GM21515 (cell line): ENCODE data around the gene C10orf95.

Experiments used
- ATAC-seq: cut with Tn5 transposase; IDR thresholded peaks from one replicate; pipeline ENCODE4 v1.9.1; 2021; ENCODE audit not compliant: unreplicated experiment

C10orf95 gene

DNA sequence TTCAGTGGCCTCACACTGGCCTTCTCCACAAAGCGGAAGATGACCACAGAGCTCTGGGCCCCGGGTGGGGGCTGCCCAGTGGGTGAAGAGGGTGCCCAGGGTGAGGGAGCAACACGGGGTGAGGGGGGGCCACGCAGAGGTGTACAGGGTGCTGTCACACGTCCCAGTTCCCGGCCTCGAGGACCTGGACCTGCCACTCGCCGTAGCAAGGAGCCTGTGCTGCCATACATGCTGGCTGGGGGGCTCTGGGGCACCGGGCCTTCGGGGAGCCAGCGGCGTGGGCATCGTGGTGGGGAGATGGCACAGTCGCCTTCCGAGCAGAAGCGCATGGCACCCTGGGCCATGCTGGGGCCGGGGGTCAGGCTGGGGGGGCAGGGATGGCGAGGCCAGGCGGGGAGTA lies 34.6 kb downstream of the C10orf95 start:
- no peak for ATAC-seq

DNA sequence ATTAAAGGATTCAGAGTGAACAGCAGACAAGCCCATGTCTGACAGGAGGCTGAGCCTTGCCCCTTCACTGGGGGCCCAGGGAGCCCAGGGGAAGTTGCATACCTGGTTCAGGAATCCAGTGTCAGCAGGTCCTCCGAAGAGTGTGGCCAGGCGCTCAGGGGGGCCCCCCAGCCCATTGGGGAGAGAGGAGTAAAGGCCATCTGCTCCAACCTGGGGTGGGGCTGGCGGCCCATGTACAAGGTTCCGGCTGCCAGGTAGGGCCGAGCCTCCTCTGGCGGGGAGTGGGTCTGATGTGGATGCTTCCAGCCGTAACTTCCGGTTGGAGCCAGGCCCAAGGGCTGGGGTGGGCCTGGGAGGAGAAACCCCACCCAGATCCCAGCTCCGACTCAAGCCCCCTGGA lies 35.1 kb downstream of the C10orf95 start:
- no peak for ATAC-seq

DNA sequence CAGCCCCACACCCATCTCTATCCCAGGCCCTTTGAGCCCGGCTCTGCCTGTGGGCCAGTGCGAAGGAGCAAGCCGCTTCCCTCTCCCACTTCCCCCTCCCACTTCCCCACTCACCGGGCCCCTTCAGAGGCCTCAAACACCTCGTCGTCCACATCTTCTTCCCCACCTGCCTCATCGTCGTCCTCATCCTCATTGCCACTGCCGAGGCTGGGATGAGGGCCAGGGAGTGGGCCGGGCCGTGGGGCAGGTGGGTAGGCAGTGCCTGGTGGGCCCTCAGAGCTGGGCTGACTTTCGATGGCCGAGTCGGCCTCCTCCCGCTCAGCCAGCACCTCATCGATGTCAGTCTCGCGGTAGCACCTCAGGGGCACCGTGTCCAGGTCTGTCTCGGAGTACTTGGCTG lies 36.6 kb downstream of the C10orf95 start:
- no peak for ATAC-seq

DNA sequence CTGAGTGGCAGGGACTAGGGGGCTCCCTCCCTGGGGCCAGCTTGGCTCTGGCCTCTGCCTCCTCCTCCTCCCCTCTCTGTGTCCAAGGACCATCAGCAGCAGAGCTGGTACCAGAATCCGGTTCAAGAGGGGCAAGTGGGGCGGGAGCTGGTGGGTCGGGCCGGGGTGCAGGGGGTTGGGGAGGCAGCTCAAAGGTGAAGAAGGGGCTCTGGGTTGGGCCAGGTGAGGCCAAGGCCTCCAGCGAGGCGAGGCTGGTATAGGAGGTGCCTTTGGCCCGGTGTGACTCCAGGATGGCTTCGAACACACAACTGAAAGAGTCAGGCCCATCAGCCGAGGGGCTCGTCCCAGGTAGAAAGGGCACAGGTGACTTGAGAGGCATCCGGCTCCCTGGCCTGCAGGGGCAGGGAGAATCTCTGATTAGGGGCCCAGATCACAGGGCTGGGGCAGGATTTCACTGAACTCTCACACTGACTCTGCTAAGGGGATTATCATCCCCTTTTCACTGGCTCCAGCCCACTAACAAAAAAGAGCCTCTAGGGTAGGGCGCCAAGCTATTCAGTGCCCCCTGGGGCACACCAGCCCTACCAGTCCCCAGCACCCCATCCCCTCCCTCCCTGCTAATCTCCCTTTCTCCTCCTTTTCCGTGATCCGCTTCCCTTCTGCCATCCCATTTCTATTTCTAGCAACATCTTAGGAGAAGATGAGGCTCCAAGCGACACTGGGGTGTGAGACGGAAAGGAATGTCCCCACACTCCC lies 37.4 kb downstream of the C10orf95 start:
- no peak for ATAC-seq

DNA sequence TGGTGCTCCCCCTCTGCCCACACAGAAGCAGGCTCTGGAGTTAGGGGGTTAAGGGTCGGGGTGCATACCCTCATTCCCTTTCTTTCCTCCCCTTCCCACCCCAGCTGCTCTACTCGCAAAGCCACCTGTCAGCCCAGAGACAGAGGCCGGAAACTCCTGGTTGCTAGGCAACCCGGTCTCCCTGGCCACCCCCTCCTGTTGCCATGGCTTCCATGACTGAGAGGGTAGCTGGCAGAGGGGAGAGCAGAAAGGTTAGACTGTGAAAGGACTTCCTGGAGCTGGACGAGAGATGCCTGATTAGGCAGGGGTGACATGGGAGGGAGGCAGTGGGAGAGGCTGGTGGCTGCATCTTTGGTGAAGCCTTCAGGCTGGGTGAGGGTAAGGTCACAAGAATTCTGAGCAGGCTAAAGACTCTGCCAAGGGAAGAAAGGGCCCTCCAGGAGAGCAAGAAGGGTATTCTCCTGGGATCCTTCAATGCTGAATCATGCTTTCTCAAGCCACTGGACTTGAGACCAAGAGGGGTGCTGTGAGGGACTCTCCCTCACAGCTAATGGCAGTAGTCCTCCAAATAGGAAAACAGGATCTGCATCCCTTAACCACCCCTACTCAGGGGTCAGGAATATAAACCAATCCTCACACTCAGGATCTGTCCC lies 38.2 kb downstream of the C10orf95 start:
- ATAC-seq = no peak

DNA sequence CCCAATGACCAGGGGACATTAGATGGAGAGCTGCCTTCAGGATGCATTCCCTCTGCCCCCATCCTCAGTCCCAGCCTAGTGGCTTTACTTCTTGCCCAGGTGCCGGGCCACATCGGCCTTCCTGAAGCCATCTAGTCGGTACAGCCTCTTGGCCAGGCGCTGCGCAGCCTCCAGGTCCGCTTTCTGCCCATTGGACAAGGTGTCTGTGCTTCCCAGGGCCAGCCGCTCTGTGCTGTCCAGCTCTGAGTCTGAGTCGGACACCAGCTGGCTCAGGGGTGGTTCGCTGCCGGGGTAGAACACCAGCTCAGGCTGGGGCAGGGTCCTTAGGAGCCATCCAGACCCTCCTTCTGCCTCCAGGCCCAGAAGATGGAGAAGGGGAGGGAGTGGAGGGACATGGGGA lies 39.0 kb downstream of the C10orf95 start:
- ATAC-seq = no peak

DNA sequence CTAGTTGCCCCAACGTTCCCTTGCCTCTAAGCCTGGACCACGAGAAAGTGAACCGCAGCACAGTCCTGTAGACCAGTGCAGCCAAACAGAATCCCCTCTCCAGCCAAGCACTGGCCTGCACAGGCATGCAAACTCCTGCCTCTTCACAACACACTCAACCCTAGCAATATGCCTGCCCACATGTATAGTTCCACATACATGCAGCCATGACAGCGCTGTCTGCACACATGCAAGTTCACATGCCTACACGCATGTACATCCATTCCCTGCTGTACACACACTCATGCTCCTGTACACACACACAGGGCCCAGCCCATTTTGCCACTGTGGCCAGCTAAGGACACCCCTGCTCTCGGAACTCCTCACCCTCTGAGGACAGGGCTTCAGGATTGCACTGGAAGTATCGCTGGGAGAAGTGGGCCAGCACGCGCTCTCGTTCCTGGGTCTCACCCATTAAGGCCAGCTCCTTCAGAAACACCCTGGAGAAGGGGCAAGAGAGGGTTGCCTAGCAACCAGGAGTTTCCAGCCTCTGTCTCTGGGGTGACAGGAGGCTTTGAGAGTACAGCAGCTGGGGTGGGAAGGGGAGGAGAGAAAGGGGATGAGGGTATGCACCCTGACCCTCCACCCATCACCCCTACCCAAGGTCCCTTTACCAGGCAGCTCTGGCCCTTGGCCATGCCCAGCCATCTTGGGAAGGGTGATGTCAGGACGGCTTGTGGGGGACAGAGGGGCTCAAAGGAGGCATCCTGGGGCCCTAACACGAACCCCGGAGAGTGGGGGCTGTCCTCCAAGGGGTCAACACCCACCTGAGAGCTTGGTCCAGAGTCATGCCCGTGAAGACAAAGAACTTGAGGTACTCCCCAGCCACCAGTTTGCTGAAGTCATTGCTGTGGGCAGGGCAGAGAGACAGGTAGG lies 39.7 kb downstream of the C10orf95 start:
- ATAC-seq = no peak

DNA sequence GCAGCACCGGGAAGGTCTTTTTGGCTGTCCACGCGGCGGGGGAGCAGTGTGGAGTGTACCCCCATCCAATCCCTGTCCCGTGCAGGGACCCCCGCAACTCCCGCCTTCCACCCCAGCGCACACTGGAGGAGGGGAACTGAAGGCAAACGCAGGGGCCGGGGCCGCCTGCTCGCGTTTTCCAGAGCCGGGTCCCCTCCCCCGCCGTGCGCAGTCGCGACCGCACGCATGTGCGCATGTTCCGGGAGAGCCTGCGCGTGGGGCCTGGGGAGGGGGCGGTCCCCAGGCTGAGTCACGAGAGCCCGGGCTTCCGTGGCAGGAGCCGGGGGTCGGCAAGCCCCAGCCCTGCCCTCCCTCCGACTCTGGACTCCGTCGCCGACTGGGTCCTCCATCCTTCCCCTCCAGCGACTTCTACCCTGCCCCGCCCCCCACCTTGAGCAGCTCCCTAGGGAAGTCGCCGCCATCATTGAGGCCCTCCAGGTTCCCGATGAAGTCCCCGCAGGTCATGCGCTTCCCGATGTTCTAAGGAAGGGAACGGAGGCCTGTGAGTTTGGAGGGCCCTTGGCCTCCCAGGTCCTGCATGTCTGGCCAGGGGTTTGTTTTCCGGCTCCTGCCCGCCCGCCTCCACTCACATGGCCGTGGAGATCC lies 40.8 kb downstream of the C10orf95 start:
- ATAC-seq = no peak

DNA sequence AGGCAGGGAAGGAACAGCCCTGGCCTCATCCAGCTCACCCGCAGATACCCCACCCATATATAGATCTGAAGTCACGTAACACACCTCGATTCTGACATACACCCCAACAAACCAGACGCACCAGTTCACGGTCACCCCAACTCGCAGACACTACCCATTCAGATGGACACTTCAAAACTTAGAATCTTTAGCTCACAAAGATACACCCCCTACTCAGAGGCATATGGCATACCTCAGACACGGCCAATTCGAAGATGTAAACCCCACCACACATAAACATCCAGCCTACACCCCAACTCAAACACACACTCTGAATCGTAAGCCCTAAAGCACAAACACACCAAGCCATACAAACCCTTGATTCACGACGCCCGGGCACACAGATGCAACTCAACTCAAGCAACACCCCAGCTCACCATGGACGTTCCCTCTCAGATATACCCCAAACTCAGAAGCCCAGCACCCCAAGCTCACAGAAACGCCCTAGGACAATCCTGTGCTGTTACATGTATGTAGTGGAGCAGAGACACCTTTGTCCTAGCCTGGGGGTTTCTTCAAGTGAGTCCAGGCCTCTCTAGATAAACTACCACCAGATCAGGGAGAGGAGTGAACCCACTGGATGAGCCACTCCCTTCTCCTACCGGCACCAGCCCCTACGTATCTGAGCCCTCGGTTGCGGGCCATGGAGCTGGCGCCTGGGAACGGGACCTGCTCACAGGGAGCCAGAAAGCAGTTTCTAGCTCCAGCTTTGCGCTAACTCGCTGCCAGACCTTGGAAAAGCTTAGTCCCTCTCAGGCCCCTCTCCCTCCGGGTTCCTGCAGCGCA lies 41.5 kb downstream of the C10orf95 start:
- ATAC-seq = no peak

DNA sequence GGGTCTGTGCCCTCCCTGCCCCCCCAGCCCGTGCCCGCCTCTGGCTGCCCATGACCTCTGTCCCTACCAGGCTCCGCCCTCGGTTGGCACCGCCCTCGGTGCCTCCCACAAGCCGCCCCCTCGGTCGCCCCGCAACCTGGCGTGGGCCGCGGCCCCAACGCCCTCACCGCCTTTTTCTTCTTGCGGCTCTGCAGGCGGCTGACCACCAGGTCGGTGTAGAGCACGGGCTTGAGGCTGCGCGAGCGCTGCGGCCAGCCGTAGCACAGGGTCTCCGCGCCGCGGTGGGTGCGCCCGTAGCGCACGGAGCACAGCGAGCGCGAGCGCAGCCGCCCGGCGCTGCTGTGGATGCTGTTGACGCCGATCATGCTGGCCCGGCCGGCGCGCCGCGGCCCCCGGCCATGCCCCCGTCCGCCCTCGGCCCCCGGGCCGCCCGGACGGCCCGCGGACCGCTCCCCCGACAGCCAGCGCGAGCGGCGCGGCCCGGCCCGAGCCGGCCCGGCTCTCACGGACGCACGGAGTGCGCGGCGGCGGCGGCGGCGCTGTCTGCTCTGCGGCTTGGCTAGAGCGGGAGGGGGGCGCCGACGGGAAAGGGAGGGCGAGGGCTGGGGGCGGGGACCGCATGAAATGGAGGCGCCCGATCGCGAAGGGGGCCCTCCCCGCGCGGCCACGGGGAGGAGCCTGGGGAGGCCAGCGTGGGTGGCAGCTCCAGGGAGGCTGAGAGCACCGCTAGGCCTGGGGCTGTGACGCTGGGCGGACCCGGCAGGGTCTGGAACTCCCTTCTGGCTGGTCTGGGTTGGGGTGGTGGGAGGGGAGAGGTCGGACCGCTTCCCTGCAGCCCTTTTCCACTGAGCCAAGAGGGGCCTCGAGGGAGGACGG lies 42.4 kb downstream of the C10orf95 start:
- no peak for ATAC-seq

DNA sequence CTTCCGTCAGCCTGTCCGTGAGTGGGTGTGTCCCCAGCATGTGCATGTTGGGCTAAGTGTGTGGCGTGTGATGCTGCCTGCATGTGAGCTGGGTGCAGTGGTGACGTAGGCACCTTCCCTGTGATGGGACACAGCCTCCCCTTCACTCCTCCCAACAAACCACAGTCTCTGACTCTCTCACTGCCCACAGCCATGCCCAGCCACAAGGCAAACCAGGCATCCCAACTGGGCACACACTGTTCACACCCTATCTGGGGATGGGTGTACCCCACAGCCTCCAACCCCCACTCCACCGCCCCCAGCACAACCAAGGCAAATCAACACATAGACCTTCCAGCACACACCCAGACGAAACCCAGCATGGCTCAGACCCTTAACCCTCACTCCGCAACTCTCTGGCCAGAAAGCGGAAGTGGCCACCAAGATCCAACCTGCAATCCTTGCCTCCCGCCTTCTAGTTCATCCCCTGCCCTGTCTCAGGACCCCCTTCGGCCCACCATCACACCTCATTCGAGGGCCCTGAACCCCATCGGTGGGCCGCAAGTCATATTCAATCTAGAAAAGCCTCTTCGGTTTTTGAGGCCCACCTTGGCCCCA lies 43.1 kb downstream of the C10orf95 start:
- ATAC-seq = no peak

DNA sequence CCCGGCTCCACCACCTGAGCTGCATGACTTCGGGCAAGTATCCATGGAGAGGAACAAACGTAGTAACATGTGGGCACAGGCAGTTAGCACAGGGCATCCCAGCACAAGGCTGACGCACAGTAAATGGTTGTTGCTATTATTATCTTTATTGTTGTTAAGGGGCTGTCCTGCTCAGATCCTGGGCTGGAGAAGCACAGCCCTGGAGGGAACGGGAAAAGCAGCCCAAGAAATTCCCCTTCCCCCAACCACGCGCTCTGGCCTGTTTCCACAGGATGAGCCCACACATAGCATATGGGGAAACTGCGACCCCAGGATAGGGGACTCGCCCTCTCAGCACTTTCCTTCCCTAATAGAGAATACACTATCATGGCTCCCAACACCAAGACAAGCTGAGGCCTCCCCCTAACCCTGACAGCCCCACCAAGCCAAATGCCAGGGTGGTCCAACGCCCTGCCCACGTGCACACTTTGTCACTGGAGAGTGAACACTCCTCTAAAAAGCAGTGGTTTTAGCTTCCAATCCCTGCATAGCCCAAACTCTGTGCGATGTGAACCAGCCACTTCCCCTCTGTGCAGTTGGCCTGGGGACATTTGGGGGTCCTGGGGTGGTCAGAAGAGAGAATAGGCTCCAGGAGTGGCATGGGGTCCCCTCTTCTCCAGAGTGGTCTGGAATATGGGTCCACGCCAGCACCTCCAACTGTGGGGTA lies 43.8 kb downstream of the C10orf95 start:
- no peak for ATAC-seq

DNA sequence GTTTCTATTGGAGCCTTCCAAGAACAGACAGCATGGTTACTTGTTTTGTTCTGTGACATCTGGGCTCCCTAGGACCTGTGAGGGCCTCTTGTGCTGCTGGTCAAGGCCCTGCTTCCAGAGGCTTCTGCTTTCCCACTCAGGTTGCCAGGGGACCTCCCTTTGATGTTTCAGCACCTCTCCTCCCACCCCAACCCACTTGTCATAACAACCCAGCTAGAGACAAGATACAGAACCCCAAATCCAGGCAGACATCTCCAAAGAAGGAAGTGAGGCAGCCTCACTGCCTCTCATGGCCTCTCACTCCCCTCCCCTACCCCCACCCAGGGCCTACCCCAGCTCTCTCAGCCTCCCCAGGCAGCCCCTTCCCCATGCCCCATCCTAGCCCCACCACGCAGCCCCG lies 44.5 kb downstream of the C10orf95 start:
- ATAC-seq = no peak

DNA sequence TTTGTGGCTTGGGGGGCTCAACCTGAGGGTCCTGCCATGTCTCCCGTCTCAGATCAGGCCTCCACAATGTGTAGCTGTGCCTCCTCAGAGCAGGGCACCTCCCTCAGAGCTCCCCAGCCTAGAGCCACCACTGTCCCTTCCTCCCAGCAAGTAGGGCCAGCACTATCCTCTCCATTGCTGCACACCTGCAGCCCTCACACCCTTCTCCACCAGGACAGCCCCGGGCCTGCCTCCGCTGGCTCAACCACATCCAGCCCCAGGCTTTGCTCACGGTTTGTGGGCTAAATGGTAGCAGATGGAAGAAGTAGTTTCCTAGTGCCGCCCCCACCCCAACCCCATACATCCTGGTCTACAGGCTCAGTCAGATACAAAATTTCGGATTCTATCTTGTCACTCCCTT lies 45.7 kb downstream of the C10orf95 start:
- ATAC-seq = no peak

DNA sequence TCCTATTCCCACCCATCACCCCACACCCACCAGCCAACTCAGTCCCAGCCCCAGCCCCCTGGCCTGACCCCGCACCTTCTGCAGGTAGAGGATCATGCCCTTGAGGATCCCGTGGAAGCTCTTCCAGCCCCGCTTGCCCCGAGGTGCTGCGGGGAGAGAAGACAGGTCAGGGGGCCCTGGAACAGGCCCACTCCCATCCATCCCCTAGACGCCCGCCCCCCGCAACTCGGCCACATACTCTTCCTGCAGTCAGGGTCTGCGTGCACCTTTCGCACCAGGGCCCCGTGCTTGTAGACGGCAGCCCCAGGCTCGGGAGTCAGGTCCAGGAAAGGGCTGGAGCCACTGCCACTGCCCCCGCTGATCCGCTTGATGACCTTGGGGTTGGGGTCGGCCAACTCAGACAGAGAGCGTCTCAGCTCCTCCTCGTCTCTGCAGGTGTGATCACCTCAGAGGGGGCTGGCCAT lies 46.2 kb downstream of the C10orf95 start:
- ATAC-seq = no peak

DNA sequence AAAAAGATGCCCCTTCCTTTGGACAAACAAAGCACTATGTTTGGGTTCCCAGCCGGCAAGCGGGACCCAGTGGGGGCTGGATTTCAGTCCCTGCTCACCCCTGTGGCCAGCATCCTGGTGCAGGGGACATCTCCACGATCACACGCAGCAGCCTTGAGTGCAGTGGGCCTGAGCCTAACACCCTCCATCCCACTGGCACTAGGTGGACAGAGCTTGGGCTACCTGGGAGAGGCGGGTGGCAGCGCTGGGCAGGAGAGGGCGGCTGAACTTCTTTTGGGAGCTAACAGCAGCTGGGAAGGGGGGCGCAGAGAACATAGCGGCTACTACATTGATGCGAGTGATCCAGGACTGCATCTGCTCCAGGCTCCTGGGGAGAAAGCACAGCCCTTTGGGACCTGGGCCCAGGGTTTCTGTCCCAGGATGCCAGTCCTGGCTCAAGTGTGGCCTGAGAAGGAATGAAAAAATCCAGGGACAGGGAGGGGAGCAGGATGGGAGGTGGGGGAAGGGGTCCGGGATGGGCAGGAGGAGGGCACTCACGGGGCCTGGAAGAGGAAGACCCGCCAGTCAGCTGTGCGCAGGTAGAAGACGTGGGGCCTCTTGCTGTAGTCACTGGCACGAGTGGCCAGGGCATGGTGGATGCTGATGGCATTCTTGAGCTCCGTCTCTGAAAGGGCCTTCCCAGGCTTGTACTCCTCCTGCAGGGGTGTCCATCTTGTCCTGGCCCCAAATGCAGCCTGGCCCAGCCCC lies 46.8 kb downstream of the C10orf95 start:
- ATAC-seq = no peak

DNA sequence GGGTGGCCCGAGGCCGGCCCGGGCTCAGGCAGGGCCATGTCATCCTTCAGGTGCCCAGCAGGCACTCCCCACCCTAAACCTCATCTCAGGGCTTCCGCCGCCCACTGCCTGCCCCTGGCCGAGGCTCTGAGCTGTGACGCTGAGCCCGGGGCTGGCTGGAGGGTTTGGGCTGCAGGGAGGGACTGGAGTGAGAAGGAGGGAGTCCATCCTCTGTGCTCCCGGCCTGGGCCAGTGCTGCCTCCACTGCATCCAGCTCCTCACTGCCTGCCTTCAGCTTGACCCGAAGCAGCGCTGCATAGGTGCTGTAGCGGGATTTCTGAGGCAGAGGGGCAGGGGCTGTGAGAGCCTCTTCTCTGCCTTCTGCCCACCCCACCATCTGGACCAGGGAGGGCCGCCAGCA lies 48.2 kb downstream of the C10orf95 start:
- ATAC-seq = no peak

DNA sequence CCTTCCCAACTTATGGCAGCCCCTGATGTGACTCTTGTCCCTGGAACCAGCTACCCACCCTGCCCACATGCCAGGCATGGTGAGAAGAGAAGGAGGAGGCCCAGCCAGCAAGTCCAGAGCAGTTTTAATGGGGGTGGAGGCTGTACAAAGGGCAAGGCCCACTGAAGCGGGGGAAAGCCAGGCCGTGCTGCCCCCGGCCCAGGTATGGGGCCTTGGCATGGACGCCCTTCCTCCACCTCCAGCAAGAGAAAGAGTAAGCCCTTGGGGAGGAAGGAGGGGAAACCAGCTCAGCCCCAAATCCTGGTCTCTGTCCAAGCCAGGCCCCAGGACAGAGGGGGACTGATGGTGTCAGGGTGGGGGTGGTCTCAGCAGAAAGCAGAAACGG lies 48.8 kb downstream of the C10orf95 start:
- ATAC-seq = no peak
